ENCODE results near the gene CPSF6.

CPSF6 gene

DNA sequence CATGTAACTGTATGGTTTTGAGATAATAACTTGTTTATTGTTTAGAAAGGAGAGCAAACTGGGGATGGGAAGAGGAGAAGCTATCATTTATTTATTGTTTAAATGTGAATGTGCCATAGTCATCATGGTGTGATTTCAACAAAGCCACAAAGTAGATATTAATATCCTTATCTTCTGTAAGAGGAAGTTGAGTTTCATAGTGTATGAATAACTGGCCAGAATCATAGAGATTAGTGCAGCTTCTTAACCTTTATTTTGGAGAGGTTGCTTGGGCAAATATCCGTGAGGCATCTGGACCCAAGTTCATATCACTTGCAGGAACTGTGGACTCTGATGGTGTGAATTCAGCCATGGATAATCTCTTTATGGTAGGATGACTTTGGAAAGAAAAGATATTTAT, 82.0 kb downstream of the CPSF6 start:
- no peak for DNase-seq (ENCODE audit: low read depth, low spot score)
- no peaks in the 10 kb centered on the region for H3K4me1 ChIP-seq (ENCODE audit: control insufficient read depth, insufficient read depth, low read length)

More for the DNA sequence above, 82.0 kb downstream of the CPSF6 start:
- no peak overlapping the region for H3K4me3 ChIP-seq (ENCODE audit: low read length)
- no peak overlapping the region for H3K27ac ChIP-seq (ENCODE audit: low read length)
- H3K9me3 ChIP-seq (ENCODE audit: control insufficient read depth, insufficient read depth, low read length): no peaks in the 10 kb centered on the region
- no peaks in the 10 kb centered on the region for H3K36me3 ChIP-seq (ENCODE audit: control insufficient read depth, insufficient read depth, low read length)
- no CpG with 5 or more reads among the region's 1 CpG for WGBS (ENCODE audit: insufficient coverage, insufficient read length)
- H3K27me3 ChIP-seq (ENCODE audit: control insufficient read depth, insufficient read depth, low read length): no peaks in the 10 kb centered on the region

Measured in iPS DF 6.9 (cell line).